ENCODE measurements around the gene WNK4.

WNK4 gene

DNA sequence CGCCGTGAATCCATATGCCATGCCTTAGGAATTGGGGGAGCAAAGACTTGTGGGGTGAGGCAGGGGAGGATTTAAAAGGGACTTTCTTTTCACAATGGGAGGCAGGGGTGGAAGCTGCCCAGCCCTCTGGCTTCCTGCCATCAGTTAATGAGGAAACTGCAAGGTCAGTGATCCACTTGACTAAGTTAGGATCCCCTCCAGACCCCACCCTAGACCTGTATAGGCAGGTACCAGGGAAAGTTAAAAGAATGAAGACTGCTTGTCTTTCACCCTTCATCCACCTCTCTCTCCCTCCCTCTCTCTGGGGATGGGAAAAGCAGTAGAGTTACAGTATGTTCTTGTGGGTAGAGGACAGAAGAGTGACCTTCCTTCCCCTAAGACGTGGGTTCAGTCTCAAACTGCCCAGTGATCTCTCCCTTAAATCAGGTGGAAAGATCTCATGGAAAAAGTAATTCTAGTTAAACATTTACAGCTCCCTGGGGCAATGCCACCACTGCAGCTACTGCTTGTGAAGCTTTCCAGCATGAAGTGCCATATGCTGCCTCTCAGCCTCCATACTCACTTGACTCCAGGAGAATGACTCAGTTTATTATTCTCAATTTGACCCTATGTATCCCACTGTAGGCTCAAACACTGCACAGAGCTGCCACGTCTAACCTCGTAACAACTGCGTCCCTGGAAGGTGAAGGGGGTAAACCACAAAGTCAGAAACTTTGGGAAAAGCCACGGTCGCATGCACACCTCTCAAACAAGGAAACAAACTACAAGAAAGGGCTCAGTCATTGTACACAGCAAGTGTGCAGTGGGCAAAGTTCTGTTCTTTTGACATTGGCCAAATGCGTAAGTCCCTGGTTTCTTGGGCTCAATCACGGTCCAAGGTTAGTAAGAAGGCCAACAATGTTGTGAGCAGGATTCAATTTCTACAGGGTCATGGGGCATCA is 16.9 kb downstream of the WNK4 start:
- no peak for DNase-seq

DNA sequence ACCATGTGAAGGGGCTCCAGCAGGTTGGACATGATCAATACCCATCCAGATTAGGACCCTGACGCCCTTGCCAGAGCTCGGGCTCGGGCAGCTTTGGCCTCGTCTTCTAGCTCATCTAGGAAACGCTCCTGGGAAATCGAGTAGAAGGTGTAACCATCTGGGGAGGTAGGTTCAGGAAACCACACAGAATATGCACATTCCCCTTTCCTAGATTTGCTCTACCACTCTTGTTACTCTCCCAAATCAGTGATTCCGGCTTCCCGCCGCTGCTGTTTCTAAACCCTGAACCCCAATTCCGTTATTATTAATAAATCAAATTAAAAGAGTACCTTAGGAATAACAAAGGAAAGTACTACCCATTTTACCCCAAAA is 17.6 kb downstream of the WNK4 start:
- DNase-seq: no peak

- DNase-seq: peak; percentile 88
Observed at GRCh38 chr17:42798383-42799380, 18.3 kb downstream of the WNK4 start, which contains the start of the genes CNTD1 and COA3. CNTD1 (plus strand) TSS chr17:42798861; CDS start chr17:42799068, 207 bp downstream. COA3 (minus strand) TSS chr17:42798704; CDS start chr17:42798681, 23 bp downstream.

DNA sequence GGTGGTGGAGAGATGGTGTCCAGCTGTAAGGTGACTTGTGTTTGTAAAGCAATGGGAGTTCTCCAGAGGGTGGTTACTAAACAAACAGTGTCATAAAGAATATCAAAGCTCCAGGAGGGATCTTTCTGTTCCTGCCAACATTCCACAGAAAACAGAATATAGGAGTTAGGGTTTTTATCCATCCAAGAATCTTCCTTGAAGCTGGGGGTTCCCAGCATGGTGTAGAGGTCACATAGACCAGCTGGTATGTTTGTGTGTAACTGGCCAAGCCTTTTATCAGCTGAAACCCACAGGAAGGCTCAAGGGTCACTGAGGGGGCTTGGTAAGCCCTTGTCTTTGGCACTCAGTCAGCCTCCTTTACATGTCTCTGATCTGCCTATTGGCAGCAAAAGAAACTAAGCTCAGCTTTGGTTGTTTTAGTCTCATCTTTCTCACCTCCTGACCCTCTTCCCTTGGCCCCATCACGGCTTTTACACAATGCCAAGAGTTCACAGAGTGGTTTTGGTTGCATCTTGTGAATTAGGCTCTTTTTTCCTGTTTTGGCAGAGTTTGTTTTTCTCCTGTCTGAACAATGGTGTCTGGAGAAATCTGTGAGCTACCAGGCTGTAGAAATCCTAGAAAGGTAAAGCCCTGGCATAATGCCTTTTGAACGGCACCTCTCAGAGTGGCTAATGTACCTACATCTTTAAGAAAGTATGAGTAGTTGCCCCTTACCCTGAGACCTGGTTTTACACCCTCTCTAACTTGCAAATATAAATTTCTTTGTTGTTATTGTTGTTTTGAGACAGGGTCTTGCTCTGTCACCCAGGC is 22.9 kb downstream of the WNK4 start:
- no peak for DNase-seq

DNA sequence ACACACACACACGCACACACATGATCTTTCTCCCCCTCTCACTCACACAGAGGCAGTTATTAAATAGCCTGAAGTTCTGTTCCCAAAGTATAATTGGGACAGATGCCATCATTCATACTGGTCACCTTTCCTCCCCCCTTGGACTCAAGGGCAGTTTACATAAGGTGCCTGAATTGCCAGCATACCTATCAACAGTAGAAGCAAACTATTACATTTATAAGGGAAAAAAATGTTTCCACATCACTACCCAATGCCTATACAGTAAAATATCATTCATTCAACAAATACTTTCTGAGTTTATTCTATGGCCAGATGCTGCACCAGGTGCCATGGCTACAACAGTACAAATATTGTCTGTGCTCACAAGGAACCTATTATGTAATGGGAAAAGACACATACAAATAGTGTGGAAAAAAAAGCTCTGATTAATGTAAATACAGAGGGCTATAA is 24.5 kb downstream of the WNK4 start:
- DNase-seq: no peak

- no peak for DNase-seq
Observed at GRCh38 chr17:42806249-42806648, 25.8 kb downstream of the WNK4 start.

GRCh38 chr17:42809250-42809649 is 28.8 kb downstream of the WNK4 start:
- no peak for DNase-seq

DNA sequence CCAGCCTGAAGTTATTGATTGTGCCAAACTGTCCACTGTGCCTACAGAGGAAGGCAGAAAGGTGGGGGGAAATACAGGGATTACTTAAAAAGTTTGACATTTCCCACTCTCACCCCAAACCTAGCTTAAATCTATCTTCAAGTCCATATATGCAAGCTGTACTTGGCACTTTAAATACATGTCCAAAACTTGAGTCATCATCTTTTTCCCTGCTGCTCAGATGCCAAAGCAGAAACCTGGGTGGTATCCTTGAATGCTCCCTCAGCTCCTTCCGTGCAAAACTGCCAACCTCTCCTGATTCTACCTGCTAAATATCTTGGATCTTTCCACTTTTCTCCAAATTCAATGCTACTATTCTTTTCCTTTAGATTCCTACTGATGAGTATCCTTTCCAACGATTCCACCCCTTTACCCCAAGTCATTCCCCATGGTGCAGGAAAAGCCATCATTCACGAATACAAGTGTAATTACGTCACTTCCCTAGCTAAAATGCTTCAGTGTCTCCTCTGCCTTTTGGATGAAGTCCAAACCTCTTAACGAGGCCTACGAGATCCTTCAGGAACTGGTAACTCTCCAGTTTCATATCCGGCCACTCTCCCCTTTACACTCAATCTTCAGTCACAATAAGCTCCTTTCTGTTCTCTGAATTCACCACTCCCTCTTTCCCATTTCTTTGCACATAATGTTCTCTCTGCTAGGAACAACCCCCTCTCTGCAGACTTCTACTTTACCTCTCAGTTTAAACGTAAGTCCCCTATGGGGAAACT is 34.4 kb downstream of the WNK4 start:
- no peak for DNase-seq

DNA sequence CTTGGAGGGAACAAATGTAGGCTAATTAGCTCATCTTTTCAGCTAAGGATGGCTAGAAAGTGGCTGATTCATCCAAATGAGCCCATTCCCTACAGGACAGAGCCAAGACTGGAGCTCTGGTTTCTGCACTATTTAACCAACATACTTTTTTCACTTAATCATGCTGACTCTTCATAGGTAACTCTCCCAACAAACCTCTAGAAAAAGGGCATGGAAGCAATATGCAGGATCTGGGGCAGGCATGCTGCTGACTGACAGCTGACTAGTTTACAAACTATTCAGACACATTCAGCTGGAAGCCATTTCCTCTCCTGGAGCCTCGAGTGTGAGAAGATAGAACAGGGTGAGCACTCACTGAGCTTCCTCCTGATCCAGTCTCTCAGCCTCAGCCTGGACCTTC is 37.5 kb downstream of the WNK4 start:
- no peak for DNase-seq

- no peak for DNase-seq
Observed at GRCh38 chr17:42818379-42818778, 38.0 kb downstream of the WNK4 start.

- peak; percentile 85 for DNase-seq
Observed at GRCh38 chr17:42819939-42820535, 39.6 kb downstream of the WNK4 start.

DNA sequence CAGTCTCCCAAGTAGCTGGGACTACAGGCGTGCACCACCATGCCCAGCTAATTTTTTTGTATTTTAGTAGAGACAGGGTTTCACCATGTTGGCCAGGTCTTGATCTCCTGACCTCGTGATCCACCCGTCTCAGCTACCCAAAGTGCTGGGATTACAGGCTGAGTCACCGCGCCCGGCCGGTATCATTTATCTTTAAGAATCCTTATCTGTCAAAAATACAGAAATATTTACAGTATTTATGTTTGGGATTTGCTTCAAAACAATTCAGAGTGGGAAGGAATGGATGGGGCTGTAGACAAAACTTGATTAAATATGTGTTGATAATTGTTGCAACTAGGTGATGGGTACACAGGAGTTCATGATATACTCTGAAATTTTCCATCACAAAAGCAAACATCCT is 40.8 kb downstream of the WNK4 start:
- no peak for DNase-seq

- no peak for DNase-seq
Observed at GRCh38 chr17:42827472-42827871, 47.1 kb downstream of the WNK4 start.

- DNase-seq: no peak
Observed at GRCh38 chr17:42830971-42831370, 50.6 kb downstream of the WNK4 start.

GRCh38 chr17:42832213-42832933 is 52.0 kb downstream of the WNK4 start:
- DNase-seq: no peak

DNA sequence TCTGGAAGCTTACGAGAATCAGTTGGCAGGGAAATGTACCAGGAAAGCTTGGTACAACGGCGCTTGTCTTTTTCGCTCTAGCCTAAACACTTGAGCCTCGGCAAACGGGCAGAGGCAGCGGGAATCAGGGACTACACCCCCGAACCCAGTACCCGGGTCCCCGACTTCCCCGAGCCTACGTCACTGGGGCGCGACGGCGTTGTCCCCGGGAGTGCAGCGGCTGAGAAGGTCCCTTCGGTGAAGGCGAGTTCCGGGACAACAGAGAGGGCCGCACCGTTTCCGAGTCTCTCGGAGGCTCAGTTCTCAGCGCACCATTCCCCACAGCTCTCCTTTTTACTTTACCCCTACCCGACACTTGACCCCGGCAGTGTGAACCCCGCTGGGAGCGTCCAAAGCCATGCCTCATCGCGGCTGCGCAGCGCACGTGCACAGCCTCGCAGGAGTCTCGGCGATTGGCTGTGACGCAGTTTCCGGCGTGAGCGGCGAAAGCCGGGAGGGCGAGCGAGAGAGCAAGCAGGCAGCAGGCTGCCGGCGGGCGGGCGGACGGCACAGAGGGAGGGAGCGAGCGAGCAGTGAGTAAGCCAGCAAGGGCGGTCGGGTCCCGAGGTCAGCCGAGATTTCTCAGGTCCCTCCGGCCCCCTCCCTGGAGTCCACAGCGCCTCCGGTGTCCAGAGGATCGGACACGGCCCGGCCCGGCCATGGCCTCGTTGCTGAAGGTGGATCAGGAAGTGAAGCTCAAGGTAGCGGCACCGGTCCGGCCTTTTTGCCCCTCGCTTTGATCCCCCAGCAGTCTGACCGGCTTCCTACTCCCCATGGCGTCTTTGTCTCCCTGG is 52.7 kb downstream of the WNK4 start, which contains the start of gene PSME3:
Gene PSME3, plus strand, starts transcription at position 464 of the 833 bp plus-strand sequence. Its CDS starts 235 bp downstream, at position 699.
- DNase-seq: peak; percentile 91

GRCh38 chr17:42833767-42834422 is 53.5 kb downstream of the WNK4 start:
- peak; percentile 23 for DNase-seq

- no peak for DNase-seq
Observed at GRCh38 chr17:42835732-42836131, 55.3 kb downstream of the WNK4 start.
